Mesenteric fat pad (tissue), 1 donor: ENCODE results near the gene NAT8L. TPM values are rescaled to one million over a fixed set of nuclear protein-coding genes. Genes with fewer than 3 reads are reported as not detected.

Experiments used
- DNase-seq: peaks from one replicate; pipeline ENCODE4 v3.0.0-alpha.2; 2020; ENCODE audit warnings: low spot score
- total RNA-seq: library from RNA; stranded (reverse); fragmentation: NEBNext Ultra II Directional; extraction: Animal tissue kit (Norgen Biotek cat#: 25700); gene quantifications from one replicate; pipeline ENCODE4 v1.2.1, GENCODE V29; 2021
- donor health status: DM: yes; HTN: yes; CAD: no.

The NAT8L gene
- total RNA-seq, 1 donor from 2014 or later, result 67.3 TPM

GRCh38 chr4:2073808-2074481 lies 14.8 kb downstream of the NAT8L start:
- DNase-seq, result no peak

- DNase-seq, result no peak
Measured at GRCh38 chr4:2074588-2074987, 15.5 kb downstream of the NAT8L start.

- no peak for DNase-seq
Measured at GRCh38 chr4:2075171-2075986, 16.3 kb downstream of the NAT8L start.

GRCh38 chr4:2075987-2076907 lies 17.1 kb downstream of the NAT8L start:
- peak; percentile 84 for DNase-seq

- no peak for DNase-seq
Measured at GRCh38 chr4:2076908-2077536, 17.9 kb downstream of the NAT8L start.

GRCh38 chr4:2077537-2078460 lies 18.7 kb downstream of the NAT8L start:
- no peak for DNase-seq

DNA sequence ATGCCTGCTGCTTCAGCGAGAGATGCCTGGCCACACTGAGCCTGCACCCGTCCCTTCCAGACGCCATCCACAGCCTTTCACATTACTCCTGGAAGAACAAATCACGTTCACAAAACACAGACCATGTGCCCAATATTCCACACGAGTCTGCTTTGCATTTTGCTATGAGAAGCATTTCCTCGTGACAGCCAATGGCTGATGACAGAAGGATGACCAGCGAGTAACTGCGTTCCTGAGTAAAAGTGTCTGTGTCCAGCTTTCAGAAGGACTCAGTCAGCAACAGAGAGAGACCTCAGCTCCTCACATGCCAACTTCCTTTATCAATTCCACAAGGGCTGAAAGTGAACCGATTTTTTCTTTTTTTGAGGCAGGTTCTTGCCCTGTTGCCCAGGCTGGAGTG lies 19.5 kb downstream of the NAT8L start:
- DNase-seq, result no peak

DNA sequence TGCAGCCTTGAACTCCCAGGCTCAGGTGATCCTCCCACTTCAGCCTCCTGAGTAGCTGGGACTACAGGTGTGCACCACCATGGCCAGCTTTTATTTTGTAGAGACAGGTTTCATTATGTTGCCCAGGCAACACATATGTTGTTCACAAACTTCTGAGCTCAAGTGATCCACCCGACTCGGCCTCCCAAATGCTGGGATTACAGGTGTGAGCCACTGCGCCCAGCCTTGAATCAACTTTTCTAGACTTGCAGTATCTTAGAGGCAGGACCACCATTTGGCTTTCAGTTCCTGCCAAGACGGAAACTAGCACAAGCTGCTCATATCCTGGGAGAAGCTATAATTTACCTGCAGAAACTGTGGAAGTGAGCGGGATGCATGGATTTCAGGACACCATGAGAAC lies 19.9 kb downstream of the NAT8L start:
- DNase-seq, result peak; percentile 45

DNA sequence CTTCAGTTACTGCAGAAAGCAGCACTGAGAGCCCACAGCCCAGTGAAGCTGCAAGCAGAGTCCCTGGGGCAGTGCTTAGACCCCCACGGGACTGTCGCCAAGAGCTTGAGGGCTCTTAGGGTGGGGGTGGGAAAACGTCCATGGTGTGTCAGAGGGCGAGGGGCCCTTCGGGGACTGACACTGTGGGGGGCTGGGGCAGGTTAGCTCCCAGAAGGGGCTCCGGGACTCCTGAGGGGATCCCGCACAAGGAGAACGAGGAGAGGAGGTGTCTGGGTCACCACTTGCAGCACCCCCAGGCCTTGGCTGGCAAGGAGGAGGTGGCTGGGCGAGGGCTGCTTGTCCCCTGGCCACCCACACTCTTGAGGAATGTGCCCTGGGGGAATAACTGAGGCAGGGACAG lies 20.8 kb downstream of the NAT8L start:
- DNase-seq, result no peak

GRCh38 chr4:2080429-2081300 lies 21.5 kb downstream of the NAT8L start:
- DNase-seq, result peak; percentile 87

DNA sequence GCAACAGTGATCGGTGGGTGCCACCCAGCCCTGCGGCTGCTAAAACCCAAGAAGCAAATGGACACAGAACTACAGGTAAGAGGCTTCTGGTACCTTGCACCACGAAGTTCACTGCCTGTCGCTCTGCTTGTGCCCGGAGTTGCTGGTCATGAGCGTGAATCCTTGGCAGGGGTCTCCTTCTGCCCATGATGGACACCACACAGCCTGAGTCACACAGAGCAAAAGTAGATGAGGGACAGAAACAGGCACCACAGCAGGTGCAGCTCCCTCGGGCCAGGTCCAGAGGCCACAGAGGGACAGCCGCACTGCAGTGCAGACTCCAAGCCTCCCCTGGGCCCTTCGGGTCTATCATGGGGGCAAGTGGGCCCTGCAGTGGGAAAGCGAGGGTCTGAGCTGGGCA lies 22.4 kb downstream of the NAT8L start:
- peak; percentile 82 for DNase-seq

- DNase-seq, result peak; percentile 57
Measured at GRCh38 chr4:2082118-2082517, 23.0 kb downstream of the NAT8L start.

DNA sequence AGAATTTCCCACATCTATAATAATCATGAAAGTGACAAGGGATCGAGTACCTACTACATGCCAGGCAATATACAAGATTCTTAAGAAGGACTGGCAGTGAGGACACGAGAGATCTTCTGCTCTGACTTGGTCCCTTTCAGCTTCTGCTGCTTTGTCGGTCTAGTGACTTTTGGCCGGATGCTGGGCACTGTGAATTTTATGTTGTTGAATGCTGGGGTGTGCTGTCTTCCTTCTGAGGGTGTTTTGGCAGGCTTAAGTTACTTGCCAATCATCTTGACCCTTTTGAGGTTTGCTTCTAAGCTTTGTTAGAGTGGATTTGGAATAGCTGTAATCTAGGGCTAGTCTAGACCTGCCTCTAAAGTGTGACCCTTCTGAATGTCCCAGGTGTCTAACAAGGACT lies 23.5 kb downstream of the NAT8L start:
- DNase-seq, result no peak

DNA sequence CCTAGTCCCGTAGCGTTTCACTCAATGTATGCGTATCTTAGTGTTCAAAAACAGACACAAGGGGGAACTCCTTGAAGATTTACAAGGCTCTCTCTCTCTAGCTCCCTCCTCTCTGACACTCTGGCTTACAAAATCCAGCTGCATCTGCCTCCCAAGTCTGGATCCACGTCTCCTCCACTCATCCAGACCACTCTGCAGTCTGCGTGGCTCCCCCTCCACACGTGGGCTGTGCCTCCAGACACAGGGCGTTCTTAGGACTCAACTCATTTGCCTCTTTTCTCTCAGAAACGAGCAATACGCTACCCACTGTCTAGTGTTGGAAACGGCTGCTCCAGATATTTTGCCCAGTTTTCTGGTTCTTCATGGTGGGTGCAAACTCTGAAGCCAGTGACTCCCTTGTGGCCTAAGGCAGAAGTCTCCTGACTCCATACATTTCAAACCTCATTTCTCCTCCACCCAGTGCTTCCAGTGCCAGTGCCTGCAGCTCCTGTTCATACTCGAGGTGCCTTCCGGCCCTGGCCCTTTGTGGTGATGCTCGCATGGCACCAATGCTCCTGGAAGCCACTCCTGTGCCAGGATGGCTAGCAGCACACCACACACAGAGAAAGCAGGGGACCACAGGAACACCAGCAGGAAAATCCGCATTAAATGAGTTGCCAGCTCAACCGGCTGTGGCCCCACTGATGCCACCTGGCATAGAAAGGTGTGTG lies 24.1 kb downstream of the NAT8L start:
- DNase-seq, result peak; percentile 51

- peak; percentile 89 for DNase-seq
Measured at GRCh38 chr4:2083826-2084160, 24.7 kb downstream of the NAT8L start.

DNA sequence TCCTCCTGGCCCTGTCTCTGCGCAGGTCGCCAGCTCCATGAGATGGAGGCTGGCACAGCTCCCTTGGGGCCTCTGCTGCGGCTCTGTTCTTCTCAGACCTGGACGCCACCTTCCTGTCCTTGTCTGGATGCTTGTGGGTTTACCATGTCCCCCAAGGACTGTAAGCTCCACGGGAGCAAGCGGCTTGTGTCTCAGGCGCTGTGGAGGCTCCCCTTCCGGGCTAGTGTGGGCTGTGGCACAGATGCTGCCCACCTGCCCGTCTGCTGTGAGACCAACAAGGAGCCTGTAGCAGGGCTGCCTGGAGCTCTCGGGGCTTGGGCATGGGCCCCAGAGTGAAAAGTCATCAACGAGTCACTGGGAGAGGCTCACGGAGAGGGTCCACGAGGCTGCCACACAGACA lies 25.2 kb downstream of the NAT8L start:
- peak; percentile 77 for DNase-seq

- DNase-seq, result peak; percentile 74
Measured at GRCh38 chr4:2085496-2085901, 26.4 kb downstream of the NAT8L start.

DNA sequence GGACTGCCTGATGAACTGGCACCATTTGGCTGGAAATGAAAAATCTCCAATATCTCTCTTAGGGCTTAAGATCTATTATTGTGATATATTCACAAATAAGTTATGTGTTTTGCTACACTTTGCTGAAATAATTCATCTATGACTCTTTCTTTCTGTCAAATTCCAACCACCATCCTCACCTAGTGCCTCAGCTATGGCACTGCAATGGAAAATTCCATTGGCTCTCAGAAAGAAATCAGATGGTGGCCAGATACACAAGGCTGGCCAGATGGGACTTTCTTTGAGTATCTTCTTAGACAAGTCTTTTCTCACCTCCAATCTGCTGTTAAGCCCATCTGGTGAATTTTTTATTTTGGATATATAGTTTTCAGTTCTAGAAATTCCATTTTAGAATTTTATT lies 28.0 kb downstream of the NAT8L start:
- no peak for DNase-seq

DNA sequence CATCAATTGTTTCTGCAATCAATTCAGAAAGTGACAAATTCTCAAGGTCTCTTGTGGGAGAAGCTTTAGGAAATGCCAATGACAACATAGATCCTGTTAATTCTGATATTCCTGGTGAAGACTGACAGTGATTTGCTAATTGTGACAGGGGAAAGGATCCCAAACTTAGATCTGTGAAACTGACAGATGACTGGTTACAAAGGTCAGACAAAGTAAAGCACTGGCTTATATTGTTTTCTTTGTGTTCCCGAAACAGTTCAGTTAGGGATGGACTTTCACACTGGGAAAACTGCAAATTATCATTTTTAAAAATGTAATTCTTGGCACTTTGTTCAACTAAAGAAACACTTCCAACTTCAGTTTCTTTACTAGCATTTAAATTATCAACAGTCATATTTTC lies 30.1 kb downstream of the NAT8L start:
- no peak for DNase-seq
